Breast epithelium (tissue), 4 donors: ENCODE results near the gene DYNLRB2. TPM values are rescaled to one million over a fixed set of nuclear protein-coding genes. Genes with fewer than 3 reads are reported as not detected.

Experiments
- DNase-seq, 2 donors: peaks; one replicate each; pipeline ENCODE4 v3.0.0-alpha.2; 2019; ENCODE audit warnings: low spot score in 2 of 2
- H3K27ac ChIP-seq, 2 donors: fragments of 200-600 bp; sonication (generic) in 1 of 2; one replicate each; pipeline ENCODE4 v1.5.1; 2016 to 2019; ENCODE audit warnings: mild to moderate bottlenecking in 1 of 2
- H3K27me3 ChIP-seq, 2 donors: fragments of 200-600 bp; sonication (generic) in 1 of 2; one replicate each; pipeline versions ENCODE4 v1.5.1 to v1.6.0; 2017 to 2019; ENCODE audit warnings: control low read depth in 1 of 2, mild to moderate bottlenecking in 1 of 2
- H3K36me3 ChIP-seq: fragments of 200-600 bp; one replicate; pipeline ENCODE4 v1.5.1; 2019
- H3K4me1 ChIP-seq, 2 donors: fragments of 200-600 bp; sonication (generic); one replicate each; pipeline ENCODE4 v1.5.1; 2016 to 2019; ENCODE audit warnings: control low read depth in 1 of 2
- H3K4me3 ChIP-seq, 3 donors: fragments of 200-600 bp; sonication (generic); 1 replicate in 2 of 3; 2 replicates in 1 of 3; pipeline ENCODE4 v1.5.1; 2016 to 2019; ENCODE audit warnings: mild to moderate bottlenecking in 3 of 3, moderate library complexity in 2 of 3
- H3K9me3 ChIP-seq, 2 donors: fragments of 200-600 bp; sonication (generic) in 1 of 2; one replicate each; pipeline ENCODE4 v1.5.1; 2016 to 2019; ENCODE audit warnings: control low read depth in 1 of 2
- POLR2A ChIP-seq: fragments of 450-650 bp; IDR thresholded peaks from one replicate; pipeline ENCODE4 v1.6.1; 2016; ENCODE audit warnings: antibody characterized with exemption, mild to moderate bottlenecking, moderate library complexity
- POLR2AphosphoS5 ChIP-seq, 3 donors: sonication (generic); formaldehyde crosslinking; IDR thresholded peaks; one replicate each; pipeline ENCODE4 v1.6.1; 2017; ENCODE audit warnings: antibody characterized with exemption in 3 of 3
- intact Hi-C: fragments of 100-400 bp; cut with DNase I; formaldehyde crosslinking; loops from one replicate; pipeline ENCODE4 v1.15.1; 2023; ENCODE audit warnings: low total_unique reads
- total RNA-seq, 3 donors: library from RNA; depleted of rRNA; stranded (reverse); fragments of >200 nt; gene quantifications; one replicate each; pipeline ENCODE4 v1.1.0, GENCODE V29; 2016
- TF ChIP-seq, protein P1 (sequence below), 3 donors: fragments of 450-650 bp; IDR thresholded peaks; one replicate each; pipeline ENCODE4 v1.5.1; 2016 to 2017; ENCODE audit warnings: antibody characterized with exemption in 3 of 3, mild to moderate bottlenecking in 3 of 3, moderate library complexity in 3 of 3

The DYNLRB2 gene
- total RNA-seq, 3 donors from 2014 or later = 1.9 to 8.5 (median 4.6) TPM

DNA sequence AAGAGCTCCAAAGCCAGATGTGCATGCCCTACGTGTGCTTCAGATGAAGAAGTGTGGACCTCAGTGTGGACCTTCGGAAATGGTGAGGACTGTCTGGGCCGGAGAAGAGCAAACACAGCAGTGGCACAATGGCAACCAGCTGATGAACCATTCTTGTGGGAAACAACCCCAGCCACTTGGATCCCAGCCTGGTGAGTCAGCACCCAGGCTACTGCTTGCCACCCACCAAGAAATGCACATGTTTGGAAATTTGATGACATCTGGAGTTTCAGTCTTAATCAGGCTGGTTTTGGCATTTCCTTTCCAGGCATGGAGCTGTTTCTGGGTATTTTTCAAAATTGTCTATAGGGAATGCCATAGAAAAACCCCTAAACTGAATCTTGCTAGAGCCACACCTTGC lies 42.7 kb downstream of the DYNLRB2 start:
- TF ChIP-seq, protein P1, sequence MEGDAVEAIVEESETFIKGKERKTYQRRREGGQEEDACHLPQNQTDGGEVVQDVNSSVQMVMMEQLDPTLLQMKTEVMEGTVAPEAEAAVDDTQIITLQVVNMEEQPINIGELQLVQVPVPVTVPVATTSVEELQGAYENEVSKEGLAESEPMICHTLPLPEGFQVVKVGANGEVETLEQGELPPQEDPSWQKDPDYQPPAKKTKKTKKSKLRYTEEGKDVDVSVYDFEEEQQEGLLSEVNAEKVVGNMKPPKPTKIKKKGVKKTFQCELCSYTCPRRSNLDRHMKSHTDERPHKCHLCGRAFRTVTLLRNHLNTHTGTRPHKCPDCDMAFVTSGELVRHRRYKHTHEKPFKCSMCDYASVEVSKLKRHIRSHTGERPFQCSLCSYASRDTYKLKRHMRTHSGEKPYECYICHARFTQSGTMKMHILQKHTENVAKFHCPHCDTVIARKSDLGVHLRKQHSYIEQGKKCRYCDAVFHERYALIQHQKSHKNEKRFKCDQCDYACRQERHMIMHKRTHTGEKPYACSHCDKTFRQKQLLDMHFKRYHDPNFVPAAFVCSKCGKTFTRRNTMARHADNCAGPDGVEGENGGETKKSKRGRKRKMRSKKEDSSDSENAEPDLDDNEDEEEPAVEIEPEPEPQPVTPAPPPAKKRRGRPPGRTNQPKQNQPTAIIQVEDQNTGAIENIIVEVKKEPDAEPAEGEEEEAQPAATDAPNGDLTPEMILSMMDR (IDR thresholded peaks at IDR 0.05) = no peak
- no peak for TF ChIP-seq POLR2A
- TF ChIP-seq POLR2AphosphoS5 (IDR thresholded peaks at IDR 0.05) = no peak
- Histone ChIP-seq H3K4me1 (no peaks in the 10 kb centered on the region), H3K36me3 (no peaks in the 10 kb centered on the region), H3K9me3 (no peaks in the 10 kb centered on the region), H3K4me3 (no peak overlapping the region), H3K27me3 (no peaks in the 10 kb centered on the region), H3K27ac (no peak overlapping the region)
- intact Hi-C loops = no loop called here
- no peak for DNase-seq

DNA sequence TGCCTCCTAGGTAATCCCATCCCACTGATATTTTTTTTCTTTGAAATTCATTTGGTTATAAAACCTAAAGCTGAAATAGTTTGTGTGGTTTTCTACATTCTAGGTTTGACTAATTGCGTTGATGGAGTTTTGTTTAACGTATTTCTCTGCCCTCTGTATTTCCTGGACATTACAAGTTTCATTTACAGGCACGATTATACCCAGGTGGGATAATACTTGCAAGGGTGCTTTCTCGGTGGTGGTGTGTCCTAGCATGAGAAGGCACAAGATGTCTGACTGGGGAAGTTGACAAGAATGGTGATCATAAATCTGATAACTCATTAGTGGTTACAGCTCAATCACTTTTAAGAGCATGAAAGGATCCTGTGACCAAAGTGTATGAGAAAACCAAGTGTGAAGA lies 45.0 kb downstream of the DYNLRB2 start:
- H3K36me3 ChIP-seq = no peaks in the 10 kb centered on the region
- TF ChIP-seq POLR2A (no peak), POLR2AphosphoS5 (IDR thresholded peaks at IDR 0.05) (no peak)
- TF ChIP-seq, protein P1 (IDR thresholded peaks at IDR 0.05) = no peak
- no peak for DNase-seq
- intact Hi-C loops = loop anchor here (2.0 kb wide), 1 partner anchor 67 kb away; no protein-coding TSS in a partner anchor
- H3K4me1 ChIP-seq = no peaks in the 10 kb centered on the region
- no peaks in the 10 kb centered on the region for H3K9me3 ChIP-seq
- no peak overlapping the region for H3K4me3 ChIP-seq
- H3K27me3 ChIP-seq = no peaks in the 10 kb centered on the region
- no peak overlapping the region for H3K27ac ChIP-seq

DNA sequence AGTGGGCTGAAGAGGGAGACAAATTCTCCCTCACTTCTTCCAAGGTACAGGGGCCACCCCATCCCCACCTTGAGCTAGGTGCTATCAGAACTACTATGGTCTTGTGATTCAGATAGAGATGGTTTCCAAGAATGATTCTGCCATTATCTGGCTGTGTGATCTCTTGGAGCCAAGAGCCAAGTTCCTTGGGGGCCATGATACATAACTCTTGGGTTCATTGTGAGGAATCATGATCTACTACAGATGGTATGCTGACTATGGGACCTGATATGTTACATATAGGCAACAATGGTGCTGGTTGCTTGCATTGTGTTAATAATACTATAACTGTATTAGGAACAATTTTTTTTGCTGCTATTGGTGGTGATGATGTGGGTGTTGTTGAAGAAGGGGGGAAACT lies 45.7 kb downstream of the DYNLRB2 start:
- no peaks in the 10 kb centered on the region for H3K36me3 ChIP-seq
- H3K9me3 ChIP-seq = no peaks in the 10 kb centered on the region
- no peak for DNase-seq
- TF ChIP-seq POLR2A = no peak
- no peak for TF ChIP-seq POLR2AphosphoS5 (IDR thresholded peaks at IDR 0.05)
- TF ChIP-seq, protein P1 (IDR thresholded peaks at IDR 0.05) = no peak
- H3K27me3 ChIP-seq = no peaks in the 10 kb centered on the region
- intact Hi-C loops = loop anchor here (2.0 kb wide), 1 partner anchor 68 kb away; no protein-coding TSS in a partner anchor
- H3K4me3 ChIP-seq = no peak overlapping the region
- H3K27ac ChIP-seq = no peak overlapping the region
- no peaks in the 10 kb centered on the region for H3K4me1 ChIP-seq

GRCh38 chr16:80587071-80587470 lies 46.3 kb downstream of the DYNLRB2 start:
- Histone ChIP-seq H3K4me1 (no peaks in the 10 kb centered on the region), H3K9me3 (no peaks in the 10 kb centered on the region), H3K36me3 (no peaks in the 10 kb centered on the region), H3K27me3 (no peaks in the 10 kb centered on the region), H3K4me3 (no peak overlapping the region), H3K27ac (no peak overlapping the region)
- intact Hi-C loops = loop anchor here (2.0 kb wide), 1 partner anchor 68 kb away; no protein-coding TSS in a partner anchor
- DNase-seq = no peak
- no peak for TF ChIP-seq POLR2AphosphoS5 (IDR thresholded peaks at IDR 0.05)

- no peaks in the 10 kb centered on the region for H3K4me1 ChIP-seq
- DNase-seq = no peak
- H3K36me3 ChIP-seq = no peaks in the 10 kb centered on the region
- no peak overlapping the region for H3K4me3 ChIP-seq
- TF ChIP-seq POLR2AphosphoS5 (IDR thresholded peaks at IDR 0.05) = no peak
- TF ChIP-seq, protein P1 (IDR thresholded peaks at IDR 0.05) = no peak
- TF ChIP-seq POLR2A = no peak
- intact Hi-C loops = no loop called here
- no peaks in the 10 kb centered on the region for H3K27me3 ChIP-seq
- H3K27ac ChIP-seq = no peak overlapping the region
- H3K9me3 ChIP-seq = no peaks in the 10 kb centered on the region
Observed at GRCh38 chr16:80591071-80591915, 50.5 kb downstream of the DYNLRB2 start.
